ENCODE measurements around the gene KLHL5.

- TF ChIP-seq CTCF (IDR thresholded peaks at IDR 0.05) (no peak), ZFX (IDR thresholded peaks at IDR 0.05; ENCODE audit: borderline replicate concordance) (no peak)
These were observed 52.4 kb downstream of the KLHL5 start for GRCh38 chr4:39114436-39114835.
